Measurements from ENCODE around the gene NKAIN2. TPM values are rescaled to one million over a fixed set of nuclear protein-coding genes. Genes with fewer than 3 reads are reported as not detected.
"Not testable (repeated sequence)": the region's sequence is repeated elsewhere in the genome, so short reads cannot be mapped to it uniquely, and the experiment has no call there.

The NKAIN2 gene
- total RNA-seq, 1 experiment from 2014 or later, result 0.15 TPM

DNA sequence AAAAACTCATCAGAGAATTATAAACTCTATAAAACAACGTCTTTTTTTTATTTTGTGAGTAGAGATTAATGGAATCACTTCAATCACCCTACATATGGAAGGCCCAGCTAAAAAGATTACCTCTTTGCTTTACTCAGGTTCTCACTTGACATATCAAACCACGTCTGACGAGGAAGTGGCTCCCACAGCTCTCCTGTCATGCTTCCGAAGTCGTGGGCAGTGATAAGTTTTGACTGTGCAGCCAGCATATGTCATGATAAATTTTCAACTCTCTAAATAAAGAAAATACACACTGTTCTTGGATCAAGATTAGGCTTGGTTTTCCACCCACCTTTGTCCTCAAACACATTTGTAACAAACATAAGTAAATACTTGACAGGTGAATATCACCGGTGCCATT lies 879.1 kb downstream of the NKAIN2 start:
- no peak for DNase-seq (ENCODE audit: low read depth)

DNA sequence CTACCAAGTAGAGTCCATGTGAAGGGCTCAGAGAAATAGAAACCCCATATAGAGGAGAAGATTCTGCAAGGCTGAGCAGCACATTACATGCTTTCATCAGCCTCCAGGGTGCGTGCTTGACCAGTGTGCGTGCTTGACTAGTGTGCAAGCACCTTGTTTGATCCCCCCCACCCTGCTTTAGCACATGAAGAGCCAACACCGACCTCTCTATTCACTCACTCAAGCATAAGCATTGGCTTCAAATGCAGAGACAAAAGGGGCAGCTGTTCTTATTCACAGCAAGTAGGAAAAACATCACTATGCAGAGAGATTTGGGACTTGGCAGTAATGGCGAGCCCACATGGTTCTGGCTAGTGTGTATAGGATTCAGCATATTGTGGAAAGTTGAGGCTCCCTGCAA lies 879.8 kb downstream of the NKAIN2 start:
- DNase-seq (ENCODE audit: low read depth), result no peak

DNA sequence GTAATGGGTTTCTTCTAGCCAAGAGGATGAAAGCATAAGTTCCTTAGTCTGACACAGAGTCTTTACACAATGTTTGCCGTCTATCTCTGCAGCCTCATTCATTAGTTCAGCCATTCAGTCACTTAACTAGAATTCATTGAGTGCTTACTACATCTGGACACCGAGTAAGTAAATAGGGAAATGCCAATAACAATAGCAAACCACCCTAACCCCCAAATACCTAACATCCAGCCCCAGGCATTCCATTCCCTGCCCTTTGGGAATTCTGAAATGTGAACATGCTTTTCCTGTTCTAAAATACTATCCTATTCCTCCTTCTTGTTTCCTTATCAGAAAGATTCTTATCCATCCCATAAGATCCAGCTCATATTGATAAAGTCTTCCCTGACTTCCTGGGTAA lies 881.0 kb downstream of the NKAIN2 start:
- DNase-seq (ENCODE audit: low read depth), result no peak

DNA sequence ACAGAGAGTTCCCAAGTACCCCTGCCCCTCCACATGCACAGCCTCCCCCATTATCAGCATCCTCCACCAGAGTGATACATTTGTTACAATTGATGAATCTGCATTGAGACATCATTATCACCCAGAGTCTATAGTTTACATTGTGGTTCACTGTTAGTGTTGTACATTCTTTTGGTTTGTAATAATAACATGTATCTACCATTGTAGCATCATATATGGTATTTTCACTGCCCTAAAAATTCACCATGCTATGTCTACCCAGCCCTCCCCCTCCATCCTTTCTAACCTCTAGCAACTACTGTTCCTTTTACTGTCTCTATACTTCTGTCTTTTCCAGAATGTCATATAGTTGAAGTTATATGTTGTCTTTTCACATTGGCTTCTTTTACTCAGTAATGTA lies 884.7 kb downstream of the NKAIN2 start:
- DNase-seq (ENCODE audit: low read depth), result no peak

GRCh38 chr6:124694139-124694705 lies 890.6 kb downstream of the NKAIN2 start:
- DNase-seq (ENCODE audit: low read depth), result no peak

GRCh38 chr6:124699038-124699437 lies 895.4 kb downstream of the NKAIN2 start:
- no peak for DNase-seq (ENCODE audit: low read depth)

- DNase-seq (ENCODE audit: low read depth), result no peak
Measured at GRCh38 chr6:124703541-124703940, 899.9 kb downstream of the NKAIN2 start.

GRCh38 chr6:124712532-124712931 lies 908.9 kb downstream of the NKAIN2 start:
- DNase-seq (ENCODE audit: low read depth), result not testable (repeated sequence)

- peak; percentile 1 for DNase-seq (ENCODE audit: low read depth)
Measured at GRCh38 chr6:124714728-124715127, 911.1 kb downstream of the NKAIN2 start.

- DNase-seq (ENCODE audit: low read depth), result no peak
Measured at GRCh38 chr6:124719913-124720312, 916.2 kb downstream of the NKAIN2 start.

GRCh38 chr6:124721331-124721730 lies 917.7 kb downstream of the NKAIN2 start:
- no peak for DNase-seq (ENCODE audit: low read depth)

- DNase-seq (ENCODE audit: low read depth), result no peak
Measured at GRCh38 chr6:124722141-124722878, 918.6 kb downstream of the NKAIN2 start.

DNA sequence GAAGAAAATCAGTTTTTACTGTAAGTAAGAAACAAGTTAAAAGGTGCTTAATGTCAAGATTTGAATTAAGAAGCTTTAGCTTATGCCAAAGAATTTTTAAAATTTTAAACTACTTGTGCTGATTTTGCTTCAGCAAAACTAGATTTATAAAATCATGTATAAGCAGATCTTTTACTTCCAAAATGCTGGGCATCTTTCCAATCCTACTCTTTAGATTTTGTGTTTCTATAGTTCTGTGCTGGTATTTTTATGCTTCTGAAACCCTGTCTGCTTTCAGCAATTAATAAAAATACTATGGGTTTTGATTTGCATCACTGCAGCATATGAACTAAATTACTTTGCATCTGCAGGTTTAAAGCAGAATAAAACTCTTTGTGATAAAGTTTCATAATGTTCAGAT lies 920.0 kb downstream of the NKAIN2 start:
- DNase-seq (ENCODE audit: low read depth), result no peak

GRCh38 chr6:124737804-124738203 lies 934.1 kb downstream of the NKAIN2 start:
- not testable (repeated sequence) for DNase-seq (ENCODE audit: low read depth)

GRCh38 chr6:124738482-124738881 lies 934.8 kb downstream of the NKAIN2 start:
- peak; percentile 21 for DNase-seq (ENCODE audit: low read depth)

GRCh38 chr6:124741341-124741740 lies 937.7 kb downstream of the NKAIN2 start:
- DNase-seq (ENCODE audit: low read depth), result peak; percentile 2

DNA sequence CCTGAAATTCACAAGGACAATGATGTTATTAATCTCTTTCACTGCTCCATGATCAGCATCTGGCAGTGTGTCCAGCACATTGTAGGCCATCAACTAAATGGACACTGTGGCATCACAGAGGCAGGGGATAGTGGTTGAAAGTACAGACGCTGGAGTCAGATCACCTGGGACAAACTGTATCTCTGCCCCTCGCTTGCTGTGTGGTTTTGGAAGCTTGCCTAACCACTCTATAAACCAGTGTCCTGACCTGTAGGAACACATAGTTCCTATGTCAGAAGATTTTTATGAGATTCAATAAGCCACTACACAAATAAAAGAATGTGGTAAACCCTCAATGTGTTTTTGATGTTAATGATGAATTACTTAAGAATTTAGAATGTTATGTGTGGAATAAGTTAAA lies 939.3 kb downstream of the NKAIN2 start:
- DNase-seq (ENCODE audit: low read depth), result peak; percentile 52

DNA sequence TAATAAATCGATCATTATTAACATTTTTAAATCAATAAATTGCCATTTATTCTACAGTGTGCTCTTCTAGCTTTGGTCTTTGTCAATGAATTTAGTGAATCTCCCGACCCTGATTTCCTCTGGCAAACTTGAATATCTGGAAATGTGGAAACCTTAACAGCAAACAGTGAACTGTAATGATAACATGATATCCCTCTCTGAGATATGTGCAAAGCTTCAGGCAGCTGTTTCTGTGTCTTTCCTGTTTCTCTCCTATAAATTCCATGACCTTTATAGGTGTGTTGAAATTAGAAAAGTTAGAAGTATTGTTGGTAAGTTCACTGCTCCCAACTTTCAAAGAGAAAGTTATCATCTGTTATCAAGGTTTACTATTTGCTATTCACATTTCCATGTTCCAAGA lies 939.8 kb downstream of the NKAIN2 start:
- no peak for DNase-seq (ENCODE audit: low read depth)

DNA sequence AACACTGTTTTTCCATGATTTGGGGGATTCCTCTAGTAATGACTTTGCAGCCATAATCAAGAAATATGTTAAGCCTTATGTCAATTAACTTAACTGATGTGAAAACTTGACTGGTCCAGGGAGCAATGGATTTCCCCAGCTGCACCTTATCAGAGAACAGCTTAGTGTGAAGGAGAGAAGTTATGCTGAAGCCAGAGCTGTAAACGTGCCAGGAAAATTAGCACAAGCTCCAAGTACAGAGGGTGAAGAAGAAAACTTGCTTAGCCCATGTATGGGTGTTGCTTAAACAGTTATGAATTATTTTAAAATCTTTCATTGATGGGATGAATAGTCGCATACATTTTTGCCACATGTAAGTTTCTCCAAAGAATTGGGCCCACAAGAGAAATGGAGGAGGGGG lies 943.7 kb downstream of the NKAIN2 start:
- DNase-seq (ENCODE audit: low read depth), result no peak

- no peak for DNase-seq (ENCODE audit: low read depth)
Measured at GRCh38 chr6:124748778-124749177, 945.1 kb downstream of the NKAIN2 start.

GRCh38 chr6:124753001-124753400 lies 949.3 kb downstream of the NKAIN2 start:
- DNase-seq (ENCODE audit: low read depth), result no peak

DNA sequence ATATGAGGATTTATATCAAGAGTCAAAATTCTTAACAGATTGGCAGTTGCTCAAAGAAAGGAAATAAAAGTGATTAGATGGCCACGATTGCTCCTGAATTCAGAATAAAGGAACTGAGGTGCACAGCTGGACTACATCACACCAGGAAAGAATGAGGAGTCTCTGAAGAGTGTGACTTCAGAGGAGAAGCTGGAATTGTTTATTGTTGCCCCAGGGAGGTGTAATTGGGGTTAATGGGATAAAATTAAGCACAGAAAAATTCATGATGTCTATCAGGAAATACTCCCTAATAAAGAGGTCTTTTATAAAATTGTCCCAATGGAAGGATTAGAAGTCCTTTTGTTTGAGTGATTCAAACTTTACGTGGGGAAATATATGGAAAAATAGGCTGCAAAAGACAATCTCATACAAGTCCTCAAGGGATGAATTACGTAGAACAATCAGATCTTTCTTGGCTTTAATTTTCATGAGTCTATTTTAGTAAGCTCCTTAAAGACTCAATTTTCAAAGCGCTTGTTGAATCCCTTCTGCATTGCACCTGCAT lies 950.0 kb downstream of the NKAIN2 start:
- no peak for DNase-seq (ENCODE audit: low read depth)

DNA sequence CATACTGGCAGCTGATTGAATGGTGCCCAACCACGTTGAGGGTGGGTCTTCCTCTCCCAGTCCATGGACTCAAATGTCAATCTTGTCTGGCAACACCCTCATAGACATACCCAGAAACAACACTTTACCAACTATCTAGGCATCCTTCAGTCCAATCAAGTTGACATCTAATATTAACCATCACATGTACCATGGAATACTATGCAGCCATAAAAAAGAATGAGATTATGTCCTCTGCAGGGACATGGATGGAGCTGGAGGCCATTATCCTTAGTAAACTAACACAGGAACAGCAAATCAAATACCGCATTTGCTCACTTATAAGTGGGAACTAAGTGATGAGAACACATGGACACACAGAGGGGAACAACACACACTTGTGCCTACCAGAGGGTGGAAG lies 951.7 kb downstream of the NKAIN2 start:
- DNase-seq (ENCODE audit: low read depth), result no peak

Data from M059J (cell line).